OCI-LY1 (cell line): Measurements from ENCODE around the gene CTNNA1.
"Not testable (repeated sequence)": the region's sequence is repeated elsewhere in the genome, so short reads cannot be mapped to it uniquely, and the experiment has no call there.

Source experiments
- H2AFZ ChIP-seq: fragments of 200-600 bp; sonication (generic), shearing (Covaris generic); 2 replicates; pipeline ENCODE4 v1.6.0; 2014; ENCODE audit warnings: antibody characterized with exemption, mild to moderate bottlenecking, low read length
- H3F3A ChIP-seq: fragments of 200-600 bp; sonication (generic), shearing (Covaris generic); 2 replicates; pipeline ENCODE4 v1.6.0; 2014; ENCODE audit warnings: mild to moderate bottlenecking, antibody characterized with exemption, low read length, moderate library complexity; ENCODE audit not compliant: insufficient read depth
- H3K27ac ChIP-seq: fragments of 200-600 bp; sonication (generic); 2 replicates; pipeline ENCODE4 v1.5.1; 2014; ENCODE audit warnings: low read length, mixed run types, mild to moderate bottlenecking, low read depth; ENCODE audit not compliant: poor library complexity, severe bottlenecking
- H3K27me3 ChIP-seq: fragments of 200-600 bp; sonication (generic); 2 replicates; pipeline ENCODE4 v1.6.0; 2014; ENCODE audit warnings: antibody characterized with exemption, mild to moderate bottlenecking, low read length, moderate library complexity; ENCODE audit not compliant: insufficient read depth
- H3K36me3 ChIP-seq: fragments of 200-600 bp; sonication (generic); 2 replicates; pipeline ENCODE4 v1.6.1; 2014; ENCODE audit warnings: mild to moderate bottlenecking, antibody characterized with exemption, low read length, moderate library complexity, mixed read lengths; ENCODE audit not compliant: insufficient read depth
- H3K4me1 ChIP-seq: fragments of 200-600 bp; sonication (generic); 2 replicates; pipeline ENCODE4 v1.5.1; 2014; ENCODE audit warnings: mild to moderate bottlenecking, low read length, moderate library complexity; ENCODE audit not compliant: insufficient read depth, severe bottlenecking
- H3K4me2 ChIP-seq: fragments of 200-600 bp; sonication (generic), shearing (Covaris generic); 2 replicates; pipeline ENCODE4 v1.6.1; 2014; ENCODE audit warnings: low read length
- H3K4me3 ChIP-seq: fragments of 200-600 bp; sonication (generic); 2 replicates; pipeline ENCODE4 v1.5.1; 2014; ENCODE audit warnings: low read length, low read depth, mild to moderate bottlenecking, mixed read lengths; ENCODE audit not compliant: poor library complexity, severe bottlenecking
- H3K79me2 ChIP-seq: fragments of 200-600 bp; shearing (Covaris generic); 2 replicates; pipeline ENCODE4 v1.6.1; 2016; ENCODE audit warnings: mixed run types, low read length, mixed read lengths; ENCODE audit not compliant: insufficient read depth
- H3K9ac ChIP-seq: fragments of 200-600 bp; sonication (generic), shearing (Covaris generic); 2 replicates; pipeline ENCODE4 v1.6.1; 2014; ENCODE audit warnings: mild to moderate bottlenecking, low read length, mixed read lengths
- H3K9me2 ChIP-seq: fragments of 200-600 bp; sonication (generic), shearing (Covaris generic); 2 replicates; pipeline ENCODE4 v1.6.1; 2014; ENCODE audit warnings: low read depth, mild to moderate bottlenecking, low read length, mixed read lengths
- H3K9me3 ChIP-seq: fragments of 200-600 bp; shearing (Covaris generic); 2 replicates; pipeline ENCODE4 v1.6.1; 2014; ENCODE audit warnings: low read length, mixed read lengths
- H4K20me1 ChIP-seq: fragments of 200-600 bp; sonication (generic), shearing (Covaris generic); 2 replicates; pipeline ENCODE4 v1.6.0; 2016; ENCODE audit warnings: mild to moderate bottlenecking, low read length; ENCODE audit not compliant: insufficient read depth
- CTCF ChIP-seq: fragments of 200-600 bp; sonication (generic), shearing (Covaris generic); IDR thresholded peaks from 2 replicates; pipeline ENCODE4 v1.5.1; 2017; ENCODE audit warnings: mild to moderate bottlenecking, antibody characterized with exemption, low read length, moderate library complexity, mixed read lengths
- EZH2 ChIP-seq: fragments of 200-600 bp; sonication (generic), shearing (Covaris generic); IDR thresholded peaks from 2 replicates; pipeline ENCODE4 v1.8.0; 2017; ENCODE audit warnings: borderline replicate concordance, mixed run types, mild to moderate bottlenecking, antibody characterized with exemption, low read length, moderate library complexity, mixed read lengths

CTNNA1 gene

GRCh38 chr5:138833080-138833479, 79.9 kb downstream of the CTNNA1 start:
- H3K79me2 ChIP-seq = no peaks in the 10 kb centered on the region
- TF ChIP-seq CTCF = no peak
- TF ChIP-seq EZH2 = no peak
- no peak overlapping the region for H2AFZ ChIP-seq
- H3K9me3 ChIP-seq = no peaks in the 10 kb centered on the region
- H4K20me1 ChIP-seq = no peaks in the 10 kb centered on the region
- no peaks in the 10 kb centered on the region for H3K9me2 ChIP-seq
- no peaks in the 10 kb centered on the region for H3F3A ChIP-seq
- H3K36me3 ChIP-seq = no peaks in the 10 kb centered on the region; the same call in 1 of the 2 replicates
- no peak overlapping the region for H3K27ac ChIP-seq
- H3K27me3 ChIP-seq = no peaks in the 10 kb centered on the region
- H3K4me1 ChIP-seq = no peaks in the 10 kb centered on the region
- no peak overlapping the region for H3K4me2 ChIP-seq
- no peak overlapping the region for H3K9ac ChIP-seq
- no peak overlapping the region for H3K4me3 ChIP-seq

GRCh38 chr5:138833726-138834480, 80.7 kb downstream of the CTNNA1 start:
- Histone ChIP-seq H3K4me2 (no peak overlapping the region), H3K27me3 (no peaks in the 10 kb centered on the region), H3K27ac (no peak overlapping the region), H3K9me2 (no peaks in the 10 kb centered on the region), H3K79me2 (no peaks in the 10 kb centered on the region), H4K20me1 (no peaks in the 10 kb centered on the region), H2AFZ (no peak overlapping the region), H3K4me1 (no peaks in the 10 kb centered on the region), H3K4me3 (no peak overlapping the region), H3K36me3 (no peaks in the 10 kb centered on the region), H3F3A (no peaks in the 10 kb centered on the region), H3K9me3 (no peaks in the 10 kb centered on the region), H3K9ac (no peak overlapping the region)
- no peak for TF ChIP-seq EZH2
- no peak for TF ChIP-seq CTCF

GRCh38 chr5:138834853-138835252, 81.6 kb downstream of the CTNNA1 start:
- H3K27ac ChIP-seq, H3K4me1 ChIP-seq, H2AFZ ChIP-seq, H3K27me3 ChIP-seq, H3K79me2 ChIP-seq, H4K20me1 ChIP-seq, H3K4me3 ChIP-seq, H3K9me2 ChIP-seq, H3K9me3 ChIP-seq, H3K36me3 ChIP-seq, H3K9ac ChIP-seq, H3F3A ChIP-seq, H3K4me2 ChIP-seq: not testable (repeated sequence)

GRCh38 chr5:138837160-138837559, 83.9 kb downstream of the CTNNA1 start:
- Histone ChIP-seq H3F3A (no peaks in the 10 kb centered on the region), H3K79me2 (no peaks in the 10 kb centered on the region), H3K27me3 (no peaks in the 10 kb centered on the region), H3K27ac (no peak overlapping the region), H3K4me2 (no peak overlapping the region), H3K9ac (no peak overlapping the region), H4K20me1 (no peaks in the 10 kb centered on the region), H3K4me1 (no peaks in the 10 kb centered on the region), H3K9me2 (no peaks in the 10 kb centered on the region), H3K4me3 (no peak overlapping the region), H3K36me3 (no peaks in the 10 kb centered on the region), H3K9me3 (no peaks in the 10 kb centered on the region), H2AFZ (no peak overlapping the region)
- no peak for TF ChIP-seq CTCF
- no peak for TF ChIP-seq EZH2
